HG02759 (cell line): ENCODE measurements around the gene SIPA1L2.
A peak's percentile ranks its signal among the peaks of the same experiment; 100 is the strongest.

Source experiments
- ATAC-seq: cut with Tn5 transposase; IDR thresholded peaks from one replicate; pipeline ENCODE4 v1.9.1; 2021; ENCODE audit warnings: mild to moderate bottlenecking, moderate library complexity; ENCODE audit not compliant: unreplicated experiment

SIPA1L2 gene

GRCh38 chr1:232630047-232630893, at the start of gene SIPA1L2:
Gene SIPA1L2 (minus strand): TSS chr1:232630133. CDS start chr1:232515339, 114,794 bp downstream.
- peak; percentile 99 for ATAC-seq

GRCh38 chr1:232678185-232678886, 48.4 kb upstream of the SIPA1L2 start:
- no peak for ATAC-seq

GRCh38 chr1:232676307-232676706, 46.4 kb upstream of the SIPA1L2 start:
- ATAC-seq, result no peak

- ATAC-seq, result no peak
Measured at GRCh38 chr1:232675898-232676297, 46.0 kb upstream of the SIPA1L2 start.

- no peak for ATAC-seq
Measured at GRCh38 chr1:232675260-232675659, 45.3 kb upstream of the SIPA1L2 start.

GRCh38 chr1:232673256-232673655, 43.3 kb upstream of the SIPA1L2 start:
- ATAC-seq, result no peak

GRCh38 chr1:232669981-232670747, 40.2 kb upstream of the SIPA1L2 start:
- ATAC-seq, result no peak

GRCh38 chr1:232667778-232668165, 37.8 kb upstream of the SIPA1L2 start:
- no peak for ATAC-seq

- no peak for ATAC-seq
Measured at GRCh38 chr1:232667094-232667777, 37.3 kb upstream of the SIPA1L2 start.

- no peak for ATAC-seq
Measured at GRCh38 chr1:232664844-232665777, 35.2 kb upstream of the SIPA1L2 start.

GRCh38 chr1:232662910-232663309, 33.0 kb upstream of the SIPA1L2 start:
- ATAC-seq, result no peak

GRCh38 chr1:232658386-232658785, 28.5 kb upstream of the SIPA1L2 start:
- no peak for ATAC-seq

GRCh38 chr1:232657426-232658005, 27.6 kb upstream of the SIPA1L2 start:
- no peak for ATAC-seq

GRCh38 chr1:232655746-232656085, 25.8 kb upstream of the SIPA1L2 start:
- ATAC-seq, result no peak

GRCh38 chr1:232655028-232655745, 25.3 kb upstream of the SIPA1L2 start:
- peak; percentile 71 for ATAC-seq

GRCh38 chr1:232653789-232654188, 23.9 kb upstream of the SIPA1L2 start:
- no peak for ATAC-seq

- ATAC-seq, result no peak
Measured at GRCh38 chr1:232650845-232651244, 20.9 kb upstream of the SIPA1L2 start.

- ATAC-seq, result no peak
Measured at GRCh38 chr1:232650418-232650817, 20.5 kb upstream of the SIPA1L2 start.

- ATAC-seq, result no peak
Measured at GRCh38 chr1:232648316-232648715, 18.4 kb upstream of the SIPA1L2 start.
